Measurements from ENCODE around the gene SOX10. TPM values are rescaled to one million over a fixed set of nuclear protein-coding genes. Genes with fewer than 3 reads are reported as not detected.

SOX10 gene
- total and polyA plus RNA-seq, 7 experiments from 2014 or later, result not detected

- ATAC-seq (no peak), DNase-seq (no peak)
- Mint-ChIP-seq H3K9me3 (no peaks in the 10 kb centered on the region), H3K4me3 (no peak overlapping the region), H3K27ac (no peak overlapping the region), H3K27me3 (no peaks in the 10 kb centered on the region), H3K4me1 (peaks cover 0 to 16% (median 0%) of the 10 kb centered on the region in 7 donors), H3K36me3 (peaks cover 0 to 11% (median 0%) of the 10 kb centered on the region in 5 donors)
- H3K4me3 ChIP-seq (ENCODE audit: low read length), result no peak overlapping the region
- intact Hi-C loops (cut with micrococcal nuclease), result no loop called here
- no peaks in the 10 kb centered on the region for H3K9me3 ChIP-seq (ENCODE audit: control insufficient read depth in 2 of 3, low read length in 3 of 3)
- H3K4me1 ChIP-seq (ENCODE audit: control insufficient read depth in 2 of 2, insufficient read depth in 2 of 2, low read length in 2 of 2), result peaks cover 0 to 36% of the 10 kb centered on the region in 2 donors
- ChIA-PET POLR2A (interaction anchor here (0.6 kb wide), 1 partner anchor 9 kb away, joined by 3 read pairs; no protein-coding TSS in a partner anchor), CTCF (no interaction called here)
- H3K27me3 ChIP-seq (ENCODE audit: control insufficient read depth in 2 of 2, insufficient read depth in 2 of 2, low read length in 2 of 2), result no peaks in the 10 kb centered on the region
- H3K27ac ChIP-seq (ENCODE audit: low read depth, low read length), result no peak overlapping the region
- H3K36me3 ChIP-seq (ENCODE audit: control insufficient read depth in 2 of 3, insufficient read depth in 3 of 3, low read length in 3 of 3), result peaks cover 0 to 8% (median 0%) of the 10 kb centered on the region in 3 experiments
Measured at GRCh38 chr22:37991731-37992442, 7.5 kb upstream of the SOX10 start.

- Histone ChIP-seq H3K27ac (ENCODE audit: low read depth, low read length) (no peak overlapping the region), H3K4me3 (ENCODE audit: low read length) (no peak overlapping the region), H3K9me3 (ENCODE audit: control insufficient read depth in 2 of 3, low read length in 3 of 3) (no peaks in the 10 kb centered on the region), H3K36me3 (ENCODE audit: control insufficient read depth in 2 of 3, insufficient read depth in 3 of 3, low read length in 3 of 3) (peaks cover 0 to 16% (median 0%) of the 10 kb centered on the region in 3 experiments), H3K4me1 (ENCODE audit: control insufficient read depth in 2 of 2, insufficient read depth in 2 of 2, low read length in 2 of 2) (peaks cover 0 to 26% of the 10 kb centered on the region in 2 donors), H3K27me3 (ENCODE audit: control insufficient read depth in 2 of 2, insufficient read depth in 2 of 2, low read length in 2 of 2) (no peaks in the 10 kb centered on the region)
- H3K9me3 Mint-ChIP-seq, result no peaks in the 10 kb centered on the region
- DNase-seq (no peak), ATAC-seq (no peak)
- no peaks in the 10 kb centered on the region for H3K27me3 Mint-ChIP-seq
- no peak overlapping the region for H3K27ac Mint-ChIP-seq
- peaks cover 0 to 10% (median 0%) of the 10 kb centered on the region in 7 donors for H3K4me1 Mint-ChIP-seq
- H3K36me3 Mint-ChIP-seq, result peaks cover 0 to 11% (median 0%) of the 10 kb centered on the region in 5 donors
- CTCF ChIA-PET, result no interaction called here
- POLR2A ChIA-PET, result no interaction called here
- intact Hi-C loops (cut with micrococcal nuclease), result no loop called here
- no peak overlapping the region for H3K4me3 Mint-ChIP-seq
Measured at GRCh38 chr22:37990862-37991261, 6.5 kb upstream of the SOX10 start.

GRCh38 chr22:37990301-37990700, 5.9 kb upstream of the SOX10 start:
- DNase-seq (no peak), ATAC-seq (no peak)
- Mint-ChIP-seq H3K36me3 (peaks cover 0 to 11% (median 0%) of the 10 kb centered on the region in 5 donors), H3K4me3 (no peak overlapping the region), H3K27ac (no peak overlapping the region), H3K27me3 (no peaks in the 10 kb centered on the region), H3K4me1 (peaks cover 0 to 4% (median 0%) of the 10 kb centered on the region in 7 donors), H3K9me3 (no peaks in the 10 kb centered on the region)
- Histone ChIP-seq H3K36me3 (ENCODE audit: control insufficient read depth in 2 of 3, insufficient read depth in 3 of 3, low read length in 3 of 3) (peaks cover 0 to 19% (median 0%) of the 10 kb centered on the region in 3 experiments), H3K27ac (ENCODE audit: low read depth, low read length) (no peak overlapping the region), H3K4me1 (ENCODE audit: control insufficient read depth in 2 of 2, insufficient read depth in 2 of 2, low read length in 2 of 2) (peaks cover 0 to 21% of the 10 kb centered on the region in 2 donors), H3K9me3 (ENCODE audit: control insufficient read depth in 2 of 3, low read length in 3 of 3) (no peaks in the 10 kb centered on the region), H3K27me3 (ENCODE audit: control insufficient read depth in 2 of 2, insufficient read depth in 2 of 2, low read length in 2 of 2) (no peaks in the 10 kb centered on the region), H3K4me3 (ENCODE audit: low read length) (no peak overlapping the region)
- intact Hi-C loops (cut with micrococcal nuclease), result no loop called here
- ChIA-PET CTCF (no interaction called here), POLR2A (no interaction called here)

GRCh38 chr22:37989146-37990045, 5.0 kb upstream of the SOX10 start:
- Histone ChIP-seq H3K36me3 (ENCODE audit: control insufficient read depth in 2 of 3, insufficient read depth in 3 of 3, low read length in 3 of 3) (peaks cover 0 to 23% (median 0%) of the 10 kb centered on the region in 3 experiments), H3K9me3 (ENCODE audit: control insufficient read depth in 2 of 3, low read length in 3 of 3) (no peaks in the 10 kb centered on the region), H3K27ac (ENCODE audit: low read depth, low read length) (no peak overlapping the region), H3K27me3 (ENCODE audit: control insufficient read depth in 2 of 2, insufficient read depth in 2 of 2, low read length in 2 of 2) (no peaks in the 10 kb centered on the region), H3K4me3 (ENCODE audit: low read length) (no peak overlapping the region), H3K4me1 (ENCODE audit: control insufficient read depth in 2 of 2, insufficient read depth in 2 of 2, low read length in 2 of 2) (peaks cover 0 to 13% of the 10 kb centered on the region in 2 donors)
- DNase-seq (no peak), ATAC-seq (no peak)
- Mint-ChIP-seq H3K36me3 (peaks cover 0 to 11% (median 0%) of the 10 kb centered on the region in 5 donors), H3K9me3 (no peaks in the 10 kb centered on the region), H3K27me3 (no peaks in the 10 kb centered on the region), H3K4me1 (peaks cover 0 to 5% (median 0%) of the 10 kb centered on the region in 7 donors), H3K27ac (no peak overlapping the region), H3K4me3 (no peak overlapping the region)
- ChIA-PET POLR2A (no interaction called here), CTCF (no interaction called here)
- intact Hi-C loops (cut with micrococcal nuclease), result no loop called here

GRCh38 chr22:37986371-37986770, 2.0 kb upstream of the SOX10 start:
- DNase-seq (no peak), ATAC-seq (no peak)
- CTCF ChIA-PET, result no interaction called here
- peaks cover 0 to 6% (median 0%) of the 10 kb centered on the region in 5 donors for H3K36me3 Mint-ChIP-seq
- Histone ChIP-seq H3K4me3 (ENCODE audit: low read length) (no peak overlapping the region), H3K9me3 (ENCODE audit: control insufficient read depth in 2 of 3, low read length in 3 of 3) (no peaks in the 10 kb centered on the region), H3K27me3 (ENCODE audit: control insufficient read depth in 2 of 2, insufficient read depth in 2 of 2, low read length in 2 of 2) (no peaks in the 10 kb centered on the region), H3K4me1 (ENCODE audit: control insufficient read depth in 2 of 2, insufficient read depth in 2 of 2, low read length in 2 of 2) (no peaks in the 10 kb centered on the region), H3K27ac (ENCODE audit: low read depth, low read length) (no peak overlapping the region), H3K36me3 (ENCODE audit: control insufficient read depth in 2 of 3, insufficient read depth in 3 of 3, low read length in 3 of 3) (peaks cover 0 to 23% (median 0%) of the 10 kb centered on the region in 3 experiments)
- peaks cover 0 to 2% (median 0%) of the 10 kb centered on the region in 7 donors for H3K4me1 Mint-ChIP-seq
- intact Hi-C loops (cut with micrococcal nuclease), result no loop called here
- no peaks in the 10 kb centered on the region for H3K27me3 Mint-ChIP-seq
- no peak overlapping the region for H3K27ac Mint-ChIP-seq
- POLR2A ChIA-PET, result no interaction called here
- H3K4me3 Mint-ChIP-seq, result no peak overlapping the region
- H3K9me3 Mint-ChIP-seq, result no peaks in the 10 kb centered on the region

- peaks cover 0 to 23% (median 0%) of the 10 kb centered on the region in 3 experiments for H3K36me3 ChIP-seq (ENCODE audit: control insufficient read depth in 2 of 3, insufficient read depth in 3 of 3, low read length in 3 of 3)
- no peaks in the 10 kb centered on the region for H3K27me3 ChIP-seq (ENCODE audit: control insufficient read depth in 2 of 2, insufficient read depth in 2 of 2, low read length in 2 of 2)
- Mint-ChIP-seq H3K9me3 (no peaks in the 10 kb centered on the region), H3K27ac (no peak overlapping the region), H3K27me3 (no peaks in the 10 kb centered on the region), H3K4me1 (peaks cover 0 to 2% (median 0%) of the 10 kb centered on the region in 7 donors), H3K4me3 (no peak overlapping the region), H3K36me3 (peaks cover 0 to 6% (median 0%) of the 10 kb centered on the region in 5 donors)
- intact Hi-C loops (cut with micrococcal nuclease), result no loop called here
- H3K4me1 ChIP-seq (ENCODE audit: control insufficient read depth in 2 of 2, insufficient read depth in 2 of 2, low read length in 2 of 2), result no peaks in the 10 kb centered on the region
- ATAC-seq, result no peak
- no peak for DNase-seq
- no peak overlapping the region for H3K4me3 ChIP-seq (ENCODE audit: low read length)
- ChIA-PET POLR2A (no interaction called here), CTCF (no interaction called here)
- no peak overlapping the region for H3K27ac ChIP-seq (ENCODE audit: low read depth, low read length)
- no peaks in the 10 kb centered on the region for H3K9me3 ChIP-seq (ENCODE audit: control insufficient read depth in 2 of 3, low read length in 3 of 3)
Measured at GRCh38 chr22:37985751-37986281, 1.5 kb upstream of the SOX10 start.
